HG03280 (cell line): Measurements from ENCODE around the gene PTPRT.

ENCODE experiments used
- ATAC-seq: cut with Tn5 transposase; IDR thresholded peaks from one replicate; pipeline ENCODE4 v1.9.1; 2021; ENCODE audit warnings: mild to moderate bottlenecking, moderate library complexity; ENCODE audit not compliant: unreplicated experiment

The PTPRT gene

DNA sequence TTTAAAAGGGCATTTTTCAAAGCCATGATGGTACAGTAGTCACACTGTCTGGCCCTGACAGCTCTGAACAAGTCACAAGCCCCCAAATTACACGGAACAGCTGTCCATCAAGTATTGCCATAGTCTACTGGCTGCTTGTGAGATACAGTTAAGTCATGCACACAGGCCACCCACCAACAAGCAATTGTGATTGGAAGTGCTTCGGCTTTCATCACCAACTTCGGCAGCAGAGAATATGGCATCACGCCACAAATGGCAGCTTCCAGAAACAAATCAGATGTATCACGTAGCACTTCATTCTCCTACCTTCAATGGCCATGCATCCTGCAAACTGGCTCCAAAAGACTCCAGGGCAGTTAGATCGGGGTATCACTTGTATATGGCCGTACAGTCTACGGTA lies 160.5 kb downstream of the PTPRT start:
- no peak for ATAC-seq

DNA sequence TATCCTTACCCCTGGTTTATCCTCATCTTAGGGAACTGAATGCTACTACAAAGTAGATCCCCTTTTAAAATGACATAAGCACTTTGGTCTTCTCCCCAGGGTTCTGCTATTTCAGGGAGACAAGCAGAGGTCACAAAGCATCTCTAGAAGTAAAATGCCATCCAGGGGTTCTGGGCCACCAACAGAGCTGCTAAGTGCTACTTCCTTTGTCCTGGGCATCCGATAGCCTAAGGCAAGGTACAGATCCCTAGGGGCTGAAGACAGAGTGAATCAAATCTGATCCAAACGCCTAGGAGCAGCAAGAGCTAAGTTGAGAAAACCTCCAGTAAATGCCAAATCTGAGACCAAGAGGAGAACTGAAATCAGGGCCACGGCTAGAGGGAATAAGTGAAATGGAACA lies 161.2 kb downstream of the PTPRT start:
- no peak for ATAC-seq

DNA sequence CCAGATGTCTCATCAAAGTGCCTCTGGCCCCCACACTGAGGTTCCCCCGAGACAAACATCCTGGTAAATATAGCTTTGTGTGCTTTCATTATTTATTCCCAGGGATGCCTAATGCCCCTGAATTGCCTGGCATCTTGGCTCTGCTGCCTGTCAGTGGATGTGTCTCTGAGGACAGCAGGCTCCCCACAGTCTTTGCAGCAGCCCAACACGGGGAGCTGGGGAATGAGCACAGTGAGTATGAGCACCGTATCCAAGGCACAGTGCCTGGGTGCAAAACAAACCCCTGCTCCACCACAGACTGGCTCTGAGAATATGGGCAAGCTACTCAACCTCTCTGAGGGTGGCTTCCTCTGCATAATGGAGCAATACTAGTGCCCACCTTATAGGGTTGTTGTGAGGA lies 165.9 kb downstream of the PTPRT start:
- ATAC-seq = no peak

DNA sequence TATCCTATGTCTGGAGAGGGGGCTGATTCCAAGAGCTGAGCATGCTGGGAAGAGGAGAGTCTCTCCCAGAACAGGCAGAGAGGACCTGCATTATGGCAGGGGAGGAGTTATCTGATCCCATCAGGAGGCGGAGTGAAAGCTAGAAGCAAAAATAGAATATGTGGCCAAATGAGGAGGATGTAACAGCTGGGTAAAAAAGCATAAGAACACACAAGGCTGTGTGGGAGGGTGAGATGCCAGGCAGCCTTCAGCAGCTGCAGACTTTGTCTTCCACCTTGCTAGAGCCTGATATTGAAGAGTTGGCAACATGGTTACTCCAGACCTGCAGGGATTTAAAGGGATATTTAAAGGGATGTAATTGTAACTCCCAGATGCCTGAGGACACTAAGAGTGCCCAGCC lies 167.1 kb downstream of the PTPRT start:
- ATAC-seq = no peak

DNA sequence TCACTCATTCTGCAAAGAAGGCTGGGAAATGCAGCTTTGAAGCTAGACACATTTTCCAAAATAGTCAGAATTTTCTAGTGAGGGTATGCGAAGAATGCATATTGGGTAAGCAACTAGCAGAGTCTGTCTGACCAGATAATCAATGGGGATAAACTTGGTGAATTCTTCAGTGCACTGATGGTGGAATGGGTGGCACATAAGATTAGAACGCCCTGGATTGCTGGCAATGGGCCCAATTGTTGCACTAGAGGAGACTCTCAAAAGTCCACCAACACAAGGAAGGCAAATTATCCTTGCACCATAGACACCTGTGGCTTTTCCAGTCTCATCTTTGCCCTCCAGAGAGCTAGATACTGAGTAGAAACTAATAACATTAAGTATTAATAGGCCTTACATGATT lies 167.6 kb downstream of the PTPRT start:
- ATAC-seq = no peak

DNA sequence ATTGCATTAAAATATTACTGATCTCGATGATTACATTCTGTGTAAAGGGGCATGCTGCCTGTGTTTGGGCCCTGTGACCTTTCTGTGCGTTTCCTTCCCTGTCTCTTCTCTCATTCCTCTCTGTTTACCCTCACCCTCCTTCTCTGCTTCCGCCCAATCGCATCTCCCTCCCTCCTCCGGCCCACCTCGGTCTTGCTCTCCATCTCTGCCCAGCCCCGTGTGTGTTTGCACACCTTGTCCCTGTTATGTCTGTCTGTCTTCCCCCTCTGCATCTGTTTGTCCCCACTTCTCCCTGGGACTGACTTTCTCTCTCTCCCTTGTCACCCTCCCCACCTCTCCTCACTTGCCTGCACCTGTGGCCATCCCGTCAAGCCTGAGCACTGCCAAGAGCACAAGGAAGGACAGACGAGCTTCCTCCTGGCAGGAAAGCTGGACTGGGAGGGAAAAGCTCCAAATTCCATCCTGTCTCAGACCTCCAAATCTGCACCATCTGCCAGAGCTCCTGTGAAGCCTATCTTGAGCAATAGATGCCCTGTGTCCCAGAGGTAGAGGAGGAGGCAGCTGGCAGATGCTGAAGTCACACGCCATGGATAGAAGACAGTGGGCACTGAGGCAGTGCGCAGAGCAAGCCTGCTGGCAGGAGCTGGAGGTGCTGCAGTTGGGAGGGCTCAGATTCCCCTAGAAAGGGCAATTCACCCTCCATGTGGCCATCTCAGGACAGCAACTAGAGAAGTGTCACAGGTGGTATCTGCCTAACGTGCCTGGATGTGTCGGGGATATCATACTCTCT lies 172.3 kb downstream of the PTPRT start:
- ATAC-seq = no peak

DNA sequence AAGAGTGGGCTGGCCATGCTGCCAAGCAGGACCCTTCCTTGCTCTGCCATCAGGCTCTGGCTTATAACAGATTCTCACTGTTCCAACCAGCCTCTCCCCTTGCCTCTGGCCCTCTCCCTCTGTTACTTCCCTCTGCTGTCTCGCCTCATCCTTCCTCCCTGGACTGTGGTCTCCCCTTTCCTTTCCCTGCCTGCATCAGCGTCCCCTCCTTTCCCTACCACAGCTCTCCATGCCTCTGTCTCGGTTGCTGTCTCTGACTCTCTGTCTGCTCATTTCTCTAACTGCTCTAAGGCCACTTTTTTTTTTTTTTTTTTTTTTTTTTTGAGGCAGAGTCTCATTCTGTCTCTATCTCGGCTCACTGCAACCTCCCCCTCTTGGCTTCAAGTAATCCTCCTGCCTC lies 173.4 kb downstream of the PTPRT start:
- no peak for ATAC-seq

DNA sequence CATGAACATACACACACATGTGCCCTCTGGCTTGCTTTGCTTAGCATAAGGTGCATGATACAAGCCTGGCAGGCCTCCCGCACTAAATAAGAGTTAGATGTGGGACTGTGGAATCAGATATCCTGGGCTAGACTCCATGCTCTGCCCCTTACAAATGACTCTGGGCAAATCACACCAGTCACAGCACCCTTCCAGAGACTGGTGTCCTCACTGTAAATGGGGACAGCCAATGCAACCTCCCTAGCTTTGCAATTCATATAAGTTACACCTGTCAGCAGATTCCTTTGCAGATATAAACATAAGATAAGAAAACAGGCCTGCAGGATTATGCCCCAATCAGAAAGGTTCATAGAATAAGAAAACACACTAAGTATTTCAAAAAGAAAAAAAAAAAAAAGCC lies 174.1 kb downstream of the PTPRT start:
- no peak for ATAC-seq

DNA sequence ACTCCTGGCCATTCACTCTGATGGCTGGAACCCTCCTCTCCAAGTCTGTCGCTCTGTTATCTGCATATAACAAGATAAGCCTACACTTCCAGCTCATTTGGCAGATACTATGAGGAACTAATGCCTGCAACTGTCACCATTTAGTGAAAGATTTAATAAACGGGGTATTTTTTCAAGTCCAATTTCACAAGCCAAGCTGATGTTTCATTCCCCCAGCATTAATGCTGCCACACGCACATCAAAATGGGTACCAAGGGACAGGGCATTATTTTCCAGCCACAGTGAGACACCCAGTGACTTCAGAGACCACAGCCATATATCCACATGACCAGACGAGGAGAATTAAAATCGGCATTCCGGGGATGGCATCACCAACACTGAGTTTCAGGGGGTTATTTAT lies 175.5 kb downstream of the PTPRT start:
- no peak for ATAC-seq

DNA sequence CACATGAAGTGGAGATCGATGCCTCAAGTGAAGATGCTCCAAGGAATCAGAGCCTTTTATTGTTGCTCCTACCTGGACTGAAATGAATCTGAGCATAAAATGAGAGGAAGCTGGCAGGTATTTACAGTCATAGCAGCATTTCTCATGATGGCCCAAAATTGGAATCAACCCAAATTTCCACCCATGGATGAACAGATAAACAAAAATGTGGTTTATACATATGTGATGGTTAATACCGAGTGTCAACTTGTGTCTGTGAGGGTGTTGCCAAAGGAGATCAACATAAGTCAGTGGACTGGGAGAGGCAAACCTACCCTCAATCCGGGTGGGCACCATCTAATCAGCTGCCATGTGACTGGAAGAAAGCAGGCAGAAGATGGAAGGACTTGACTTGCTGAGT lies 178.2 kb downstream of the PTPRT start:
- ATAC-seq = no peak

DNA sequence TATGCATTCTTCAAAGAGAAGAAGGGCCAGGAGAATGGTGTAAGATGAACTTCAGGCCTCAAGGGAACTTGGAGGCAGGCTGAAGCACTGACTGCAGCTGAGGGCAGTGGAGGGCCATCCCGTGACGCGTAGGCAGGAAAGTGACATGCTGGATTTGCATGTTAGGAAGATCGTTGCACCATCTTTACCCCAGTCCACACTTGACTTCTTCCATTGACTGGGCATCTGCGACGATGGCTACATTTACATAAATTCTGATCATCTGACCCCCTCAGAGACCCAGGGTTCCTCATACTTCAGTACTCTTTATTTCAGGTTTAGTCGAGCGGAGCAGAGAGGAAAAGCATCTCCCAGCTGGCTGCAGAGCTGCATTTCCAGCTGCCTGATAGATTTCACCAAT lies 180.2 kb downstream of the PTPRT start:
- ATAC-seq = no peak

DNA sequence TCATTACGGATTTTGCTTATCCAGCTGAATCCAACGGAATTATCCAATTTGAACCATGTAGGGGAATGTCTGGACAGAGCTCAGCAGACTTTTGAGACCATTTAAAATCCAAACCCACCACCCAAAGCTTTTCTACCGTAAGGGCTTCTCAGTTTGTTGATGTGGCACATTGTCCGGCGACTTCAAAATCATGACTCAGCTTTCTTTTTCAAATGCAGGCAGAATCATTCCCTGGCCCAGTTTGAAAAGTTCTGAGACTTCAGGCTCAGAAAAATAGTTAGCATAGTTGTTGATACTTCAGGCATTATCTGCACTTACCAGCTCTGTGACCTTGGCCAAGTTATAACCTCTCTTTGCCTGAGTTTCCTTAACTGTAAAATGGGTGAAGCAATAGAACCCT lies 182.2 kb downstream of the PTPRT start:
- no peak for ATAC-seq

DNA sequence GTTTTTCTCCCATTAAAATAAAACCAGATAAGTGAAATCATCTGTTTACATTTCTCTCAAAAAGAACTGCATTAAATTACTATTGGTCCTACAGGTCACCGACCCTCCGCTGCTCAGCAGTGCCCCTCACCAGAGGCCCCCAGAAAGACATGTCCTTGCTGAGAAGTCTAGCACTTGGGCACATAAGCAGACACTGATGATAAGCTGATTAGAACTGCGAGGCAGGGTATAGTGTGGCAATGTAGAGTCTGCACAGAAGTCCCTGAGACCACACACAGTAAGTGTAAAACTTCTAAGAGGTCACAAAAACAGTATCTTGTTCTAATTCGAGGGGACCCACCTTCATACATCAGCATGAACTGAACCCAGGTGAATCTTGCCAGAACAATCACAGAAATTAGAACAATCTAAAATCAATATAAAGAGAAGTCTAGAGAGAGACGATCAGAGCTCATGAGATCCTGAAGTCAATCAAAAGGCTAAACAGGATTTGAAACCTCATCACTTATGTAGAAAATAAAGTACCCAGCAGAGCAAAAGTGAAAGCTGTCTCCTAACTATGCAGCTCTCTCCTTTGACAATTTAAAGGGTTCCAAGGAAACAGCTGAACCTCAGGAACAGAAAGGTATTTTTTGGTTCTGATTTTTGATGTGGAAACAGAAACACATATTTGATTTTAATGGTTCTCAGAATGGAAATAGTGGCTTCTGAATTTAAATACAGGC lies 182.9 kb downstream of the PTPRT start:
- ATAC-seq = no peak

DNA sequence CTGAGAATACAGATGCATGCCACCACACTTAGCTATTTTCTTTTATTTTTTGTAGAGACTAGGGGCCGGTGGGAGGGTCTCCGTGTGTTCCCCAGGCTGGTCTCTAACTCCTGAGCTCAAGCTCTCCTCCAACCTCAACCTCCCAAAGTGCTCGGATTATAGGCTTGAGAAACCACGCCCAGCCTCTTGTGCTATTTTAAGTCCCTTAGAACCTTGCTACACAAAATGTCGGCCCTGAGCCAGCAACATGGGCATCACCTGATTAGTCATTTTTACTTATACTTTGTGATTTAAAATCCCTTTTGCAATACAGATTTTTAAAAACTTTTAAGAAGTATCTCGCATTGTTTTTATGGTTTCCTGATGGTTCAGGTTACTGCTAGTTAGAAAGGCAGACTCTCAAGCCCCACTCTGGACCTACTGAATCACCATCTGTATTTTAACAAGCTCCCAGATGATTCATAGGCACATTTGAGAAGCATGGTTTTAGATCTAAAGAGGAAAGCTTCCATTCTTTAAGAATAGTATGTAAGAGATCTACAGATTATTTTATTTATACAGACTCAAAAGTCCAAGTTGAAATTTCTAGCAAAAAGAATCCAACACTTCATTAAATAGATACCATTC lies 186.3 kb downstream of the PTPRT start:
- ATAC-seq = no peak

DNA sequence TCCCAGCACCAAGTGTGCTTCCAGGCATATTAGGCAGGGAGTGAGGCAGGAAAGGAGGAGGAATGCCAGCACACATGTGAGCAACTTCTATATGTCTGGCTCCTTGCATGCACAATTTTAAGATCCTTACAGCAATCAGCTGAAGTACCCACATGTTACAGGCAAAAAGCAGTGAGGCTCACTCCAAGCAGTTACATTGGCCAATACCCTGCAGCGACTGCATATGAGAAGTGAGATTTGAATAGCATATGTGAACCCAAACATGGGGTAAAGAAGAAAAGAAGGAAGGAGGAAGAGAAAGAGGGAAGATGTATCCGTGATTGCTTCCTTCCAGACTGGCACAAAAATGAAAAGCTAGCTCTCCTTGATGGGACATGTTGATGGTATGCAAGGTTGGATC lies 193.6 kb downstream of the PTPRT start:
- ATAC-seq = no peak

DNA sequence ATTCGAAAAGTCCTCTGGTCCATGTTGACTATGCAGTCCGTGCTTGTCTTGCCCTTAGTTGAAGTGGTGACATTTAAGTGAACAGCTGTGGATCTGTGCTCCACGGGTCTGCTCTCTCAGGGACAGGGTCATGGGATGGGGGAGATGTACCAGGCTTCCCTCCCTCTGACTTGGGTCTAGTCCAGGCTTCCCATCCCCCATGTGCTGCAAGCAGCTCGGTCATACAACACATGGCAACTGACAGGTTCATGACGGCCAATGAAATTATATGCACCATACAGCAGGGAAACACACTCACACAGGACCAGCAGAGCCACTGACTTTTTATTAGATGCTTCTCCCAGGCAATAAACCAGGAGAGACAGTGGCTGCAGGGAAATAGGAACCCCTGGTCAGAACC lies 201.4 kb downstream of the PTPRT start:
- no peak for ATAC-seq

DNA sequence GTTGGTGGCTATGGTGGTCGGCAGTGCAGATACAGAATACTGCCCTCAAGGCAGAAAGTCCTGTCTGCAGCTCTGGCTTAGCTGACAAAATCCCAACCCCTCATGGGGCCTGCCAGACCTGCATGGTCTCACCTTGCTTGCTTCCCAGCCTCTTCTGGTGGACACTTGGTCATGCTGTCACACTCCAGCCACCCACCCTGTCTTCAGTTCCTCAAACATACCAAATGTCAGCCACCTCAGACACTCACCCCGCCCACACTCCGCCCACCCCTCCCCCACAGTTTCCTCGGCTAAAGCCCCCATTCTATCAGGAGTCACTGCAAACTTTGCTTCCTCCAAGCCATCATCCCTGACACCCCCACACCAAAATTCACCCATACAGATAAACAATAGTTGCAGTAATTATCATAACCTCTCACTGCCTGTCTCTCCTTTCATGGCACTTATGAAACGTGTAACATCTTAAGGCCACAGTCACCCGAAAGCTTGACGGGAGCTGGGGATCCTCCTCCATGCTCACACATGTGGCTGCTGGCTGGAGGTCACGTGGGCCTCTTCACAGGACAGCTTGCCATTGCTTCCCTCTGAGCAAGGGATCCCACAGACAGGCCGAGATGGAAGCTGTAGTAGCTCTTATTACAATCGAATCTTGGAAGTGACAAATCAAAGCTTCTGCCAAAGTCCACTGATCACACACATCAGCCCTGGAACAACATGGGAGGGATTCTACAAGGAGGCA lies 202.2 kb downstream of the PTPRT start:
- no peak for ATAC-seq

DNA sequence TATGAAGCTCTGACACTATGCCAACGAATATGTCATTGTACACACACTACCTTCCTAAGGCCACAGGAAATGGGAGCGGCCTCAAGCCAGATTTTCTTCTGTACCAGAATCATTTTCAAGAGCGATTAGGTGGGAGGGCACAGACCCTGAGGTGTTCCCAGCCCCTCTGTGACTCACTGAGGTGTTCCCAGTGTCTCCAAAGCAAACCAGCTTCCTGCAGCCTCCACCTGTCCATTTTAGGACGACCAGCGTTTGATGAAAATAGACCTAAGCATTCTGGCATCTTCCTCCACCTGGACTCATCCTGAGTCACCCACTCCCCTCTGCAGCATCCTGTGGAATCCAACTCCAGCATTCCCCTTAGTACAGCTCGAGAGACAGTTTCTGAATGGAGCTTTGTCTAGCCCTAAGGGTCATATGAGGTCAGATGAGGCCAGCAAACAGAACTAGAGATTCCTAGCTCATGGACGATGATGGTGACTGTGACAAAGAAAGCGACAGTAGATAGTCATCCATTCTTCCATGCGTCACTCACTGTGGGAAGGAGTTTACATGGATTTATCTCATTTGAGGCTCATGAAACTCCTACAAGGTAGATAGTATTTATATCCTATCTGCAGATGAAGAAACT lies 203.4 kb downstream of the PTPRT start:
- no peak for ATAC-seq

DNA sequence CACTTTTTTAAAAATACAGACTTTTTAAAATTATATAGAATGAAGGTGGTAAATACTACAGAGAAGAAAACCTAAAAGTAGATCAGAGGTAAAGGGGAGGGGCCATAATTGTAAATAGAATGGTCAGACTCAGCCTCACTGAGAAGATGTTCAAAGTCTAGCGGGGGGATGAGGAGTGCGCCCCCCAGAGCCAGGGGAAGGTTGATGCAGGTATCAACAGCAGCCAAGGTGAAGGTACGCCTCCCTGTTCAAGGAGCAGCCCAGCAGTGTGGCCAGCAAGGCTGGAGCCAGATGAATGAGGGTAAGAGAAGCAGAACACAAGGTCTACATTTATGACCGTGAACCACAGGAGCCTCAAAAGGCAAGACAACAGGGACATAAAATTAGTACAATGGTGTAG lies 204.1 kb downstream of the PTPRT start:
- no peak for ATAC-seq

DNA sequence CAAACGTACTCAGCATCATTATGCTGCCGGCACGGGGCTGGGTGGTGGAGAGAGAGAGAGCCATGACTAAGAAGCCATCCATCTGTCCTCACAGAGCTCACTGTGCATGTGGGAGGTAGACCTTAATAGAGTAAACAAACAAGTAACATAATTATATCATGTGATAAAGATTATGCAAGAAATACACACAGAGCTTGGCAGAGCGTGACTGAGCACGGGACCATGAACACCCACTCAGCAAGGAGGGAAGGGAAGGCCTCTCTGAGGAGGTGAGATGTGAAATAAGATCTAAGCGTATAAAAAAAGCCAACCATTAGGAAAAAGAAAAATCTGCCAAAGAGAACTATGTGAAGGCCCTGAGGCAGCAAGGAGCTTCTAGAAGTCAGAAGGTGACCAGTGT lies 207.5 kb downstream of the PTPRT start:
- ATAC-seq = no peak

DNA sequence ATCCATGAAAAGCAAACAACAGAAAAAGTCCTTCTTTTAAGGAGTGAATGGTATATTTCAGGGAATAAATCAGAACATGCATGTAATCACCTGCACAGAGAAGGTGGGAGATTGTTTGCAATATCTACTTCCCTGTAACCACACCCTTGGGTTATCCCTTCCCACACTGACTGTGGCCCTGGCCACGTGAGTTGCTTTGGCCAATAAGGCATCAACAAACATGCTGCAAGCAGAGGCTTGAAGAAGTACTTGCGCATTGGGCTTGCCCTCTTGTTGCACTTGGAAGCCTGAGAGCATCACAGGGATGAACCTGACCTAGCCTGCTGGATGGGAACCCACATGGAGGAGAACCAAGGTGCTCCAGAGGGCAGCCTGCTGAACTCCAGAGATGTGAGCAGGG lies 208.5 kb downstream of the PTPRT start:
- ATAC-seq = no peak
